GM23338 (cell line): ENCODE results near the gene SYNGR3. TPM values are rescaled to one million over a fixed set of nuclear protein-coding genes. Genes with fewer than 3 reads are reported as not detected.

ENCODE experiments used
- ATAC-seq: fragments of 200-7000 bp; cut with Tn5 transposase; 3 replicates; pipeline ENCODE4 v1.9.1; 2020
- DNase-seq: peaks from one replicate; pipeline ENCODE4 v3.0.0-alpha.2; 2015; ENCODE audit warnings: low spot score
- H2AFZ ChIP-seq: fragments of 200-600 bp; sonication (generic); 2 replicates; pipeline ENCODE4 v1.8.0; 2016; ENCODE audit warnings: antibody characterized with exemption, mild to moderate bottlenecking, moderate library complexity
- H3F3A ChIP-seq: fragments of 200-600 bp; sonication (generic); replicated peaks from 2 replicates; pipeline ENCODE4 v1.8.0; 2017; ENCODE audit warnings: antibody characterized with exemption, mixed run types, low read depth
- H3K27ac ChIP-seq: fragments of 200-600 bp; sonication (generic); 2 replicates; pipeline ENCODE4 v1.6.1; 2016; ENCODE audit warnings: low read depth
- H3K27me3 ChIP-seq: fragments of 200-600 bp; sonication (generic); 2 replicates; pipeline ENCODE4 v1.8.0; 2016; ENCODE audit warnings: mild to moderate bottlenecking, mixed run types, moderate library complexity; ENCODE audit not compliant: insufficient read depth
- H3K36me3 ChIP-seq: fragments of 200-600 bp; sonication (generic); 2 replicates; pipeline ENCODE4 v1.8.0; 2016; ENCODE audit warnings: mild to moderate bottlenecking; ENCODE audit not compliant: insufficient read depth
- H3K4me1 ChIP-seq: fragments of 200-600 bp; sonication (generic); 2 replicates; pipeline ENCODE4 v1.8.0; 2016; ENCODE audit warnings: mild to moderate bottlenecking, moderate library complexity; ENCODE audit not compliant: insufficient read depth
- H3K4me2 ChIP-seq: fragments of 200-600 bp; sonication (generic); 2 replicates; pipeline ENCODE4 v1.7.1; 2017; ENCODE audit warnings: mixed run types
- H3K4me3 ChIP-seq: fragments of 200-600 bp; sonication (generic); 2 replicates; pipeline ENCODE4 v1.6.1; 2016; ENCODE audit warnings: mixed run types
- H3K79me2 ChIP-seq: fragments of 200-600 bp; sonication (generic); replicated peaks from 2 replicates; pipeline ENCODE4 v1.8.0; 2017; ENCODE audit warnings: mild to moderate bottlenecking; ENCODE audit not compliant: insufficient read depth
- H3K9me2 ChIP-seq: fragments of 200-600 bp; sonication (generic); 2 replicates; pipeline ENCODE4 v1.8.0; 2017; ENCODE audit not compliant: insufficient read depth
- H4K20me1 ChIP-seq: fragments of 200-600 bp; sonication (generic); replicated peaks from 2 replicates; pipeline ENCODE4 v1.8.0; 2017; ENCODE audit warnings: mild to moderate bottlenecking; ENCODE audit not compliant: insufficient read depth
- H3K27ac Mint-ChIP-seq: 2 replicates; pipeline ENCODE4 v1.8.0; 2020; ENCODE audit warnings: inconsistent platforms, mild to moderate bottlenecking, moderate library complexity, mixed read lengths
- H3K27me3 Mint-ChIP-seq: 3 replicates; pipeline ENCODE4 v1.8.0; 2022; ENCODE audit warnings: low read depth, mild to moderate bottlenecking, moderate library complexity, mixed read lengths, inconsistent platforms; ENCODE audit not compliant: insufficient read depth, poor library complexity
- H3K36me3 Mint-ChIP-seq: 3 replicates; pipeline ENCODE4 v1.8.0; 2021; ENCODE audit warnings: low read depth, mild to moderate bottlenecking, inconsistent platforms, moderate library complexity, mixed read lengths
- H3K4me1 Mint-ChIP-seq: 3 replicates; pipeline ENCODE4 v1.8.0; 2020; ENCODE audit warnings: mild to moderate bottlenecking, inconsistent platforms, mixed read lengths
- H3K4me3 Mint-ChIP-seq: 3 replicates; pipeline ENCODE4 v1.8.0; 2021; ENCODE audit warnings: moderate library complexity, mild to moderate bottlenecking, inconsistent platforms, mixed read lengths
- H3K9me3 Mint-ChIP-seq: 3 replicates; pipeline ENCODE4 v1.8.0; 2020; ENCODE audit warnings: moderate library complexity, mild to moderate bottlenecking, inconsistent platforms, mixed read lengths
- EZH2phosphoT487 ChIP-seq: fragments of 200-600 bp; sonication (generic); IDR thresholded peaks from one replicate; pipeline ENCODE4 v1.8.1; 2018; ENCODE audit warnings: antibody characterized with exemption; ENCODE audit not compliant: unreplicated experiment
- NANOG ChIP-seq: IDR thresholded peaks from 2 replicates; pipeline ENCODE4 v1.6.1; 2016; ENCODE audit warnings: antibody characterized with exemption, borderline replicate concordance
- POLR2AphosphoS5 ChIP-seq: IDR thresholded peaks from 2 replicates; pipeline ENCODE4 v1.6.1; 2016; ENCODE audit warnings: antibody characterized with exemption, low read depth
- STAT1 ChIP-seq: IDR thresholded peaks from one replicate; pipeline ENCODE4 v1.6.1; 2016; ENCODE audit warnings: antibody characterized with exemption; ENCODE audit not compliant: unreplicated experiment
- ZNF331 ChIP-seq: fragments of 250-450 bp; sonication (Bioruptor Pico); IDR thresholded peaks from 2 replicates; pipeline ENCODE4 v1.5.0; 2020; ENCODE audit warnings: low read depth, mild to moderate bottlenecking, moderate library complexity
- polyA plus RNA-seq: library from polyadenylated mRNA; unstranded; fragments of >200 nt; fragmentation: Nextera tagmentation; extraction: Ambion mirVana; gene quantifications from 2 replicates; pipeline ENCODE4 v1.2.1, GENCODE V29; 2016
- total RNA-seq: library from RNA; depleted of rRNA; stranded (reverse); fragments of >200 nt; shearing (Covaris generic); gene quantifications from 2 replicates; pipeline ENCODE4 v1.2.3, GENCODE V29; 2014
- TF ChIP-seq, protein P1 (sequence below): fragments of 250-450 bp; sonication (Bioruptor Pico); IDR thresholded peaks from 2 replicates; pipeline ENCODE4 v1.5.0; 2020; ENCODE audit warnings: mild to moderate bottlenecking, moderate library complexity
- TF ChIP-seq, protein P2 (sequence below), 2 experiments: fragments of 200-600 bp in 1 of 2; sonication (generic) in 1 of 2; conservative IDR thresholded peaks; 2 replicates each; pipeline versions ENCODE4 v1.5.1 to v1.6.1; 2016 to 2017; ENCODE audit warnings: antibody characterized with exemption in 2 of 2, low read depth in 2 of 2, mild to moderate bottlenecking in 2 of 2, moderate library complexity in 1 of 2
- TF ChIP-seq, protein P3 (sequence below): IDR thresholded peaks from 2 replicates; pipeline ENCODE4 v1.6.1; 2016; ENCODE audit warnings: antibody characterized with exemption

The SYNGR3 gene
- total and polyA plus RNA-seq, 2 experiments from 2014 or later: 45.4 to 77.7 TPM

DNA sequence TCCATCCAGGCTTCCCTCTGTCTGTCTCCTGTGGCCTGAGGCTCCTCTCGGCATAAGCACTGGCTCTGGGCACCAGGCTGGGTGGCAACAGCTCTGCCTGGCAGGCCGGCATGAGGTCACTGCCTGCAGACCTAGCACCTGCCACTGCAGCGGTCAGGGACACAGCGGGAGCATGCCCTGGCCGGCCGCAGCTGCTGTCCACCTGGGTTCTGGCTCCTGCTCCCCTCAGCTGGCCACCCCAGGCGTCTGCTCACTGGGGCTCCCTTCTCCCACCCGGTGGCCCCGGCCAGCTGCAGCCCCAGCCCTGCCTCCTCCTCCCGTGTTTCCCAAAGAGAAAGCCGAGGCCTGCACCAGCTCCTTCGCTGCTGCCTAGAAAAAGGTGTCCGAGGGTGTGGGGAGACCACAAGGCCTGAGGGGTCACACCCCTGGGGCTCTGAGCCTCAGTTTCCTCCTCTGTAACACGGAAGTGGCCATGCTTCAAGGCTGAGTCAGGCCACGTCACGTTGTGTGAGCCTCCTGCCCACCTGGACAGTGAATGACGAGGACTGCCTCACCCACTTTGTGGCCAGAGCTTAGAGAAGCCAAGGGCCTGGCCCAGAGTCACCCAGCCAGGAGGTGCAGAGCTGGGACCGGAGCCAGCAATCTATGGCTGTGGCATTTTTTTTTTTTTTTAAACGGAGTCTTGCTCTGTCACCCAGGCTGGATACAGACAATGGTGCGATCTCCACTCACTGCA is 51.2 kb downstream of the SYNGR3 start (continued):
- TF ChIP-seq, protein P1, sequence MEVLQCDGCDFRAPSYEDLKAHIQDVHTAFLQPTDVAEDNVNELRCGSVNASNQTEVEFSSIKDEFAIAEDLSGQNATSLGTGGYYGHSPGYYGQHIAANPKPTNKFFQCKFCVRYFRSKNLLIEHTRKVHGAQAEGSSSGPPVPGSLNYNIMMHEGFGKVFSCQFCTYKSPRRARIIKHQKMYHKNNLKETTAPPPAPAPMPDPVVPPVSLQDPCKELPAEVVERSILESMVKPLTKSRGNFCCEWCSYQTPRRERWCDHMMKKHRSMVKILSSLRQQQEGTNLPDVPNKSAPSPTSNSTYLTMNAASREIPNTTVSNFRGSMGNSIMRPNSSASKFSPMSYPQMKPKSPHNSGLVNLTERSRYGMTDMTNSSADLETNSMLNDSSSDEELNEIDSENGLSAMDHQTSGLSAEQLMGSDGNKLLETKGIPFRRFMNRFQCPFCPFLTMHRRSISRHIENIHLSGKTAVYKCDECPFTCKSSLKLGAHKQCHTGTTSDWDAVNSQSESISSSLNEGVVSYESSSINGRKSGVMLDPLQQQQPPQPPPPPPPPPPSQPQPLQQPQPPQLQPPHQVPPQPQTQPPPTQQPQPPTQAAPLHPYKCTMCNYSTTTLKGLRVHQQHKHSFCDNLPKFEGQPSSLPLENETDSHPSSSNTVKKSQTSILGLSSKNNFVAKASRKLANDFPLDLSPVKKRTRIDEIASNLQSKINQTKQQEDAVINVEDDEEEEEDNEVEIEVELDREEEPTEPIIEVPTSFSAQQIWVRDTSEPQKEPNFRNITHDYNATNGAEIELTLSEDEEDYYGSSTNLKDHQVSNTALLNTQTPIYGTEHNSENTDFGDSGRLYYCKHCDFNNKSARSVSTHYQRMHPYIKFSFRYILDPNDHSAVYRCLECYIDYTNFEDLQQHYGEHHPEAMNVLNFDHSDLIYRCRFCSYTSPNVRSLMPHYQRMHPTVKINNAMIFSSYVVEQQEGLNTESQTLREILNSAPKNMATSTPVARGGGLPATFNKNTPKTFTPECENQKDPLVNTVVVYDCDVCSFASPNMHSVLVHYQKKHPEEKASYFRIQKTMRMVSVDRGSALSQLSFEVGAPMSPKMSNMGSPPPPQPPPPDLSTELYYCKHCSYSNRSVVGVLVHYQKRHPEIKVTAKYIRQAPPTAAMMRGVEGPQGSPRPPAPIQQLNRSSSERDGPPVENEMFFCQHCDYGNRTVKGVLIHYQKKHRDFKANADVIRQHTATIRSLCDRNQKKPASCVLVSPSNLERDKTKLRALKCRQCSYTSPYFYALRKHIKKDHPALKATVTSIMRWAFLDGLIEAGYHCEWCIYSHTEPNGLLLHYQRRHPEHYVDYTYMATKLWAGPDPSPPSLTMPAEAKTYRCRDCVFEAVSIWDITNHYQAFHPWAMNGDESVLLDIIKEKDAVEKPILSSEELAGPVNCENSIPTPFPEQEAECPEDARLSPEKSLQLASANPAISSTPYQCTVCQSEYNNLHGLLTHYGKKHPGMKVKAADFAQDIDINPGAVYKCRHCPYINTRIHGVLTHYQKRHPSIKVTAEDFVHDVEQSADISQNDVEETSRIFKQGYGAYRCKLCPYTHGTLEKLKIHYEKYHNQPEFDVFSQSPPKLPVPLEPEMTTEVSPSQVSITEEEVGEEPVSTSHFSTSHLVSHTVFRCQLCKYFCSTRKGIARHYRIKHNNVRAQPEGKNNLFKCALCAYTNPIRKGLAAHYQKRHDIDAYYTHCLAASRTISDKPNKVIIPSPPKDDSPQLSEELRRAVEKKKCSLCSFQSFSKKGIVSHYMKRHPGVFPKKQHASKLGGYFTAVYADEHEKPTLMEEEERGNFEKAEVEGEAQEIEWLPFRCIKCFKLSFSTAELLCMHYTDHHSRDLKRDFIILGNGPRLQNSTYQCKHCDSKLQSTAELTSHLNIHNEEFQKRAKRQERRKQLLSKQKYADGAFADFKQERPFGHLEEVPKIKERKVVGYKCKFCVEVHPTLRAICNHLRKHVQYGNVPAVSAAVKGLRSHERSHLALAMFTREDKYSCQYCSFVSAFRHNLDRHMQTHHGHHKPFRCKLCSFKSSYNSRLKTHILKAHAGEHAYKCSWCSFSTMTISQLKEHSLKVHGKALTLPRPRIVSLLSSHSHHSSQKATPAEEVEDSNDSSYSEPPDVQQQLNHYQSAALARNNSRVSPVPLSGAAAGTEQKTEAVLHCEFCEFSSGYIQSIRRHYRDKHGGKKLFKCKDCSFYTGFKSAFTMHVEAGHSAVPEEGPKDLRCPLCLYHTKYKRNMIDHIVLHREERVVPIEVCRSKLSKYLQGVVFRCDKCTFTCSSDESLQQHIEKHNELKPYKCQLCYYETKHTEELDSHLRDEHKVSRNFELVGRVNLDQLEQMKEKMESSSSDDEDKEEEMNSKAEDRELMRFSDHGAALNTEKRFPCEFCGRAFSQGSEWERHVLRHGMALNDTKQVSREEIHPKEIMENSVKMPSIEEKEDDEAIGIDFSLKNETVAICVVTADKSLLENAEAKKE (CRISPR knock-in tag): no peak

DNA sequence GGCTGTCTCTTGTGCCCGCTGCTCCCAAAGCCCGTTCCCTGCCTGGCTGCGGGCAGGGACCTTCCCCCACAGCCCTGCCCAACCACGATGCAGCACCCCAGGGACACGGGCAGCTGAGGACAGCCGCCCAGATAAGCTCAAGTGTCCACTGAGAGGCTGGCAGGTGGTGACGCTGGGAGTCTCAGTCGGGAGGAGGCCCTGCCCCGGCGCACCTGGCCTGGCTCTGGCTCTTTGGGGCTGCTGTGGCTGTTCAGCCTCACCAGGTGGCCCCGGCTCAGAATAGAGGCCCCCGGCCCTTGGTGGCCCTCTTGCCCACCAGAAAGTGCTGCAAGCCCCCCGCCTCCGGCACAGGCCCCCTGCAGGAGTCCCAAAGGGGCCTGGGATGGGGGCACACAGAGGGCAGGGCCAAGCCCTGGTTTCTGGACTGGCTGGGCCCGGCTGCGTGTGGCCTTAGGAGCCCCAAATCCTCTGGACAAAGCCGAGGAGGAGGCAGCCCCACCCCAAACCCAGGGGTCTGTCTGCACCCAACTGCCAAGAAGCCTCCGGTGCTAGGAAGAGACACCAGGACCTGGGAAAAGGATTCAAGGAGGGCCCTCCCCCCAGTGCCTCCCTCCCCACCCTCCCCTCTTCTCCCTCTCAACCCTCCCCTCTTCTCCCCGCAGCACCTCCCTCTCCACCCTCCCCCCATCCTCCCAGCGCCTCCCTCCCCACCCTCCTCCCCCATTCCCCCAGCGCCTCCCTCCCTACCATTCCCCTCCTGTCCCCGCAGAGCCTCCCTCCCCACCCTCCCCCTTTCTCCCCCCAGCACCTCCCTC is 52.6 kb downstream of the SYNGR3 start:
- no peaks in the 10 kb centered on the region for H3K36me3 ChIP-seq
- DNase-seq (no peak), ATAC-seq (no peak)
- H3F3A ChIP-seq: 0 out of 2 replicates have a peak, but pooled peaks cover 5% of the 10 kb centered on the region
- Mint-ChIP-seq H3K27me3 (peaks cover 12% of the 10 kb centered on the region), H3K36me3 (no peaks in the 10 kb centered on the region), H3K4me3 (no peak overlapping the region), H3K9me3 (no peaks in the 10 kb centered on the region), H3K27ac (no peak overlapping the region), H3K4me1 (peaks cover 11% of the 10 kb centered on the region)
- H3K79me2 ChIP-seq: peaks cover 10% of the 10 kb centered on the region
- no peaks in the 10 kb centered on the region for H3K9me2 ChIP-seq
- H4K20me1 ChIP-seq: peaks cover 3% of the 10 kb centered on the region; the same call in 1 of the 2 replicates
- H3K4me2 ChIP-seq: no peak overlapping the region
- peaks cover 5% of the 10 kb centered on the region; the same call in 1 of the 2 replicates for H3K4me1 ChIP-seq
- TF ChIP-seq NANOG (no peak), POLR2AphosphoS5 (no peak), EZH2phosphoT487 (no peak), ZNF331 (CRISPR knock-in tag) (no peak), STAT1 (no peak)
- TF ChIP-seq, protein P2, sequence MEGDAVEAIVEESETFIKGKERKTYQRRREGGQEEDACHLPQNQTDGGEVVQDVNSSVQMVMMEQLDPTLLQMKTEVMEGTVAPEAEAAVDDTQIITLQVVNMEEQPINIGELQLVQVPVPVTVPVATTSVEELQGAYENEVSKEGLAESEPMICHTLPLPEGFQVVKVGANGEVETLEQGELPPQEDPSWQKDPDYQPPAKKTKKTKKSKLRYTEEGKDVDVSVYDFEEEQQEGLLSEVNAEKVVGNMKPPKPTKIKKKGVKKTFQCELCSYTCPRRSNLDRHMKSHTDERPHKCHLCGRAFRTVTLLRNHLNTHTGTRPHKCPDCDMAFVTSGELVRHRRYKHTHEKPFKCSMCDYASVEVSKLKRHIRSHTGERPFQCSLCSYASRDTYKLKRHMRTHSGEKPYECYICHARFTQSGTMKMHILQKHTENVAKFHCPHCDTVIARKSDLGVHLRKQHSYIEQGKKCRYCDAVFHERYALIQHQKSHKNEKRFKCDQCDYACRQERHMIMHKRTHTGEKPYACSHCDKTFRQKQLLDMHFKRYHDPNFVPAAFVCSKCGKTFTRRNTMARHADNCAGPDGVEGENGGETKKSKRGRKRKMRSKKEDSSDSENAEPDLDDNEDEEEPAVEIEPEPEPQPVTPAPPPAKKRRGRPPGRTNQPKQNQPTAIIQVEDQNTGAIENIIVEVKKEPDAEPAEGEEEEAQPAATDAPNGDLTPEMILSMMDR (conservative IDR thresholded peaks at IDR 0.05; ENCODE audit: low read depth in 2 of 2): no peak
- TF ChIP-seq, protein P3, sequence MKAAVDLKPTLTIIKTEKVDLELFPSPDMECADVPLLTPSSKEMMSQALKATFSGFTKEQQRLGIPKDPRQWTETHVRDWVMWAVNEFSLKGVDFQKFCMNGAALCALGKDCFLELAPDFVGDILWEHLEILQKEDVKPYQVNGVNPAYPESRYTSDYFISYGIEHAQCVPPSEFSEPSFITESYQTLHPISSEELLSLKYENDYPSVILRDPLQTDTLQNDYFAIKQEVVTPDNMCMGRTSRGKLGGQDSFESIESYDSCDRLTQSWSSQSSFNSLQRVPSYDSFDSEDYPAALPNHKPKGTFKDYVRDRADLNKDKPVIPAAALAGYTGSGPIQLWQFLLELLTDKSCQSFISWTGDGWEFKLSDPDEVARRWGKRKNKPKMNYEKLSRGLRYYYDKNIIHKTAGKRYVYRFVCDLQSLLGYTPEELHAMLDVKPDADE: no peak
- H3K27me3 ChIP-seq: no peaks in the 10 kb centered on the region
- no peak overlapping the region for H2AFZ ChIP-seq
- H3K4me3 ChIP-seq: no peak overlapping the region
- H3K27ac ChIP-seq: no peak overlapping the region
